ENCODE data around the gene SMIM45.

The SMIM45 gene

DNA sequence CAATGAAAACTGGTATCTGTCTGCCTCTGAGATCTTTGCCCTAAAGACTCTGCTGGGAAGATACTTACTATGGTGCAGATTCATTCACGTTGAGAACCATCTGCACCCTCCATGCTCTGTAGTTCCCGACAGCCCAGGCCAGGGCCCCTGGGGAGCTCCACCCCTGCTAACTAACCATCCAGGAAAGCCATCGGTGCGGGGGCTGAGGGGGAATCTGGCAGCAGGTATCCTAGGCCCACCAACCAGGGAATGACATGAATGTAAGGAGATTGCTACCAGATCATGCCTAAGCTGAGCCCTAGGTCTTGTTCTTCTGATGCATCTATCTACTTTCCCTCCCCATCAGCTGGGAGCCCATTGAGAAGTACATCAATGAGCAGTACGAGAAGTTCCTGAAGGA lies 35.3 kb downstream of the SMIM45 start (continued):
- TF ChIP-seq CHD7 (IDR thresholded peaks at IDR 0.05; ENCODE audit: insufficient replicate concordance, low read length), result no peak
- no peak for TF ChIP-seq RXRA (IDR thresholded peaks at IDR 0.05; ENCODE audit: insufficient read depth, low read depth, low read length)
- TF ChIP-seq SP2 (IDR thresholded peaks at IDR 0.05; ENCODE audit: low read length), result no peak
- no peak for TF ChIP-seq CREB1 (IDR thresholded peaks at IDR 0.05)
- TF ChIP-seq E2F6 (IDR thresholded peaks at IDR 0.05), result no peak
- no peak for TF ChIP-seq TEAD4 (IDR thresholded peaks at IDR 0.05; ENCODE audit: low read depth, low read length)
- TF ChIP-seq SAP30 (IDR thresholded peaks at IDR 0.05; ENCODE audit: insufficient read depth, insufficient replicate concordance, low read length), result no peak
- no peak for TF ChIP-seq RNF2 (IDR thresholded peaks at IDR 0.05; ENCODE audit: borderline replicate concordance, low read depth, low read length, missing control alignments, poor library complexity, severe bottlenecking)
- TF ChIP-seq RFX5 (IDR thresholded peaks at IDR 0.05; ENCODE audit: borderline replicate concordance, low read depth, low read length), result no peak
- no peak for TF ChIP-seq YY1 (IDR thresholded peaks at IDR 0.05; ENCODE audit: low read depth, low read length)

Data from H1 (cell line).